Cortex of kidney (tissue), 1 donor: ENCODE measurements around the gene SLC15A5.

Source experiments
- DNase-seq: peaks from one replicate; lab custom pipeline; 2025; lab: John Stamatoyannopoulos, UW

Gene SLC15A5

GRCh38 chr12:16175840-16176239 lies 101.6 kb downstream of the SLC15A5 start:
- DNase-seq: no peak

GRCh38 chr12:16174282-16174681 lies 103.2 kb downstream of the SLC15A5 start:
- no peak for DNase-seq

GRCh38 chr12:16171348-16171747 lies 106.1 kb downstream of the SLC15A5 start:
- DNase-seq: no peak

- no peak for DNase-seq
These were observed 109.4 kb downstream of the SLC15A5 start for GRCh38 chr12:16168078-16168477.

GRCh38 chr12:16166563-16167470 lies 110.7 kb downstream of the SLC15A5 start:
- no peak for DNase-seq

GRCh38 chr12:16165506-16165905 lies 112.0 kb downstream of the SLC15A5 start:
- no peak for DNase-seq

- no peak for DNase-seq
These were observed 113.6 kb downstream of the SLC15A5 start for GRCh38 chr12:16163901-16164300.

GRCh38 chr12:16163146-16163545 lies 114.3 kb downstream of the SLC15A5 start:
- no peak for DNase-seq

GRCh38 chr12:16159571-16159970 lies 117.9 kb downstream of the SLC15A5 start:
- DNase-seq: no peak

GRCh38 chr12:16158050-16158449 lies 119.4 kb downstream of the SLC15A5 start:
- DNase-seq: no peak

- no peak for DNase-seq
These were observed 121.5 kb downstream of the SLC15A5 start for GRCh38 chr12:16155938-16156337.

- no peak for DNase-seq
These were observed 122.5 kb downstream of the SLC15A5 start for GRCh38 chr12:16154990-16155389.

- DNase-seq: no peak
These were observed 124.4 kb downstream of the SLC15A5 start for GRCh38 chr12:16152885-16153673.

GRCh38 chr12:16150276-16150675 lies 127.2 kb downstream of the SLC15A5 start:
- DNase-seq: no peak

GRCh38 chr12:16148938-16149337 lies 128.5 kb downstream of the SLC15A5 start:
- no peak for DNase-seq
